Adrenal gland (tissue), 5 donors: ENCODE results near the gene DNAL4.

Experiments used
- CTCF ChIP-seq, 6 experiments: fragments of 450-650 bp in 4 of 6; fragments of 200-600 bp in 2 of 6; sonication (generic) in 1 of 6; IDR thresholded peaks; 1 replicate in 5 of 6; 2 replicates in 1 of 6; pipeline versions ENCODE4 v1.5.1 to v1.8.0; 2016 to 2021; ENCODE audit warnings: antibody characterized with exemption in 6 of 6, mild to moderate bottlenecking in 2 of 6, moderate library complexity in 1 of 6
- POLR2A ChIP-seq, 2 donors: fragments of 450-650 bp; IDR thresholded peaks; one replicate each; pipeline ENCODE4 v1.6.1; 2017; ENCODE audit warnings: antibody characterized with exemption in 2 of 2, mild to moderate bottlenecking in 2 of 2, moderate library complexity in 1 of 2
- donor health status: DM: no; HTN: no; CAD: no.

- TF ChIP-seq CTCF (IDR thresholded peaks at IDR 0.05) (no peak), POLR2A (IDR thresholded peaks at IDR 0.05) (no peak)
These were observed 35.5 kb upstream of the DNAL4 start for GRCh38 chr22:38829485-38829884.
